Activated gamma-delta T cell (primary cell): ENCODE data around the gene RHBG.
A peak's percentile ranks its signal among the peaks of the same experiment; 100 is the strongest.

Experiments
- DNase-seq: peaks from one replicate; lab custom pipeline; 2025; lab: John Stamatoyannopoulos, UW

RHBG gene

DNA sequence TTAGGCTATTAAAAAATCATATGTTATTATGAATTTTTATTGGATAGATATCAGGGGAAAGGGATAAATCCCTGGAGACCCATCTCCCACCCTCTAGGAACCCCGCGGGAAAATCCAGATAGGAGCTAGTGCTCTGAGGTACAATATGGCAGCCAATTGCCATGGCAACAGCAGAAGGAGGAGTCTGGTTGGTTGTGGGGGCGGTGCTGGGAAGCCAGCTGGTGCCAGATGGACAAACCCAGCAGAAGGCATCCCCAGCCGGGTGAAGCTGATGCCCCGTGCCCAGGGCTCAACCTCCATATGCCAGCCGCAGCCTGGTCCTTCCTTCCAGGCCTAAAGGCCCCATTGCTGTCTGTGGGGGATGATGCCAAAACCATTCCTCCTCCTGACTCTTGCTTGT is 38.3 kb downstream of the RHBG start:
- DNase-seq = no peak

- no peak for DNase-seq
Measured at GRCh38 chr1:156407760-156408159, 38.7 kb downstream of the RHBG start.

- DNase-seq = no peak
Measured at GRCh38 chr1:156409439-156409838, 40.4 kb downstream of the RHBG start.

GRCh38 chr1:156410238-156410637 is 41.2 kb downstream of the RHBG start:
- no peak for DNase-seq

GRCh38 chr1:156410740-156411139 is 41.7 kb downstream of the RHBG start:
- no peak for DNase-seq

DNA sequence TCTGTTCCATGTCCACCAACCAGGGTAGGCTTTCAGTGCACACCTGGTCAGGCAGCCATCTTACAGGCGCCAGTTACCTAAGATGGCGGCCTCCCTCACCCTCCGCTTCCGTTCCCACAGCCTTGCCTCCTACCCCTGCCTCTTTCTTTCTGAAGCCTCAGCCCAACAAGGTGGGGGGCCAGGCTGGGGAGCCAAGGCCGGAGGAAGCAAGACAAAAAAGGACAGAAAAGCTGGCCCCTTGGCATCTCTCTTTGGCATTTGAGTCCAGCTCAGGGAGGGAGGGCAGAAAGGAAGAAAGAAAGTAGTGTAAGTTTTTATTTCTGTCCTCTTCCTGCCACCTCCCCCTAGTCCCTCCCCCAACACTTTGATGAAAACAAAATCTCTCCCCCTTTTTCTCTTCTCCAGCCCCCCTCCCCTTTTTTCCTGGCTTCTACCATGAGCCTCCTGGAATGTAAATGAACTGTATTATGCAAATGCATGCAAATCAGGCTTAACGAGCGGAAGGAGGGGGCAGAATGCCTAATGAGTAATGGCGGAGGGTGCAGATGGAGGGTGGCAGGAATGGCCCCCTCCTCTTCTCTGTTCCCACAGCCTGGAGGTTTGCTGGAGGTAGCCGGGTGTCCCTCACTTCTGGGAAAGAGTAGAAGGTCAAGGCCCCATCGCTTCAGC is 43.8 kb downstream of the RHBG start:
- no peak for DNase-seq

GRCh38 chr1:156413391-156414246 is 44.6 kb downstream of the RHBG start:
- DNase-seq = no peak

GRCh38 chr1:156414461-156415064 is 45.6 kb downstream of the RHBG start:
- no peak for DNase-seq

- DNase-seq = no peak
Measured at GRCh38 chr1:156416993-156417392, 48.0 kb downstream of the RHBG start.

- no peak for DNase-seq
Measured at GRCh38 chr1:156417401-156418020, 48.5 kb downstream of the RHBG start.

DNA sequence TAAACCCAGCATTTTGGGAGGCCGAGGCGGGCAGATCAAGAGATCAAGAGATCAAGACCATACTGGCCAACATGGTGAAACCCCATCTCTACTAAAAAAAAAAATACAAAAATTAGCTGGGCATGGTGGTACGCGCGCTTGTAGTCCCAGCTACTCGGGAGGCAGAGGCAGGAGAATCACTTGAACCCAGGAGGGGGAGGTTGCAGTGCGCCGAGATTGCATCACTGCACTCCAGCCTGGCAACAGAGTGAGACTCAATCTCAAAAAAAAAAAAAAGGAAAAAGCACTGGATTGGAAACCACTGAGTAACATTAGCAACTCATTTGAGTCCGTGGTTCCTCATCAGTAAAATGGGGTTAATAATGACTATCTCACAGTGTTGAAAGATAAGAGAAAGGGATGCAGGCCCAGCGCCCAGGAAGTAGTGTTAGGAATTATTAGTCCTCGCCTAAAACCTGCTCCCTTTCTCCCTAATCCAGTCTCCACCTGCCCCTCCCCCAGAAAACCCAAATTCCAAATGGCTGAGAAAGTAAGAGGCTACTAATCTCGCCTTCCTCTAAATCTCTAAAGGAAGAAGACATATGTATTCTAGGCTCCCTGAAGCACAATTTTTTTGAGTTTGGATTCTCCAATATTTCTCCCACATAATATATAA is 49.5 kb downstream of the RHBG start:
- no peak for DNase-seq

DNA sequence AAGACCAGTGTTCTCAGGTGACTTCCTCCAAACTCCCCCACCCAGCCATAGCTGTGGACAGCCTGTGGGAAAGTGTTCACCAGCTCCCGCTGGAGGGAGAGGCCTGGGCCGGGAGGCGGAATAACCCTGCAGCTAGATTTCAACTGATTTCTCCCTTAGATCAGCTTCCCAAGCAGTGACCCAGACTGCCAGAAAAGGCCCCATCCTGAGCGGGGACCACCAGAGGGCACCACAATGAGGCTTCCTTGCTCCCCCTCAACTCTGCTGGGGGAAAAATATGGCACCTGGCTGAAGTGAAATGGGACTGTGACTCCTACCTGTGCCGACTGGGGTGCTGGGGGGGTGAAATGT is 50.8 kb downstream of the RHBG start:
- DNase-seq = no peak

- DNase-seq = peak; percentile 38
Measured at GRCh38 chr1:156420205-156421061, 51.4 kb downstream of the RHBG start.

GRCh38 chr1:156421062-156421938 is 52.3 kb downstream of the RHBG start:
- DNase-seq = peak; percentile 57

DNA sequence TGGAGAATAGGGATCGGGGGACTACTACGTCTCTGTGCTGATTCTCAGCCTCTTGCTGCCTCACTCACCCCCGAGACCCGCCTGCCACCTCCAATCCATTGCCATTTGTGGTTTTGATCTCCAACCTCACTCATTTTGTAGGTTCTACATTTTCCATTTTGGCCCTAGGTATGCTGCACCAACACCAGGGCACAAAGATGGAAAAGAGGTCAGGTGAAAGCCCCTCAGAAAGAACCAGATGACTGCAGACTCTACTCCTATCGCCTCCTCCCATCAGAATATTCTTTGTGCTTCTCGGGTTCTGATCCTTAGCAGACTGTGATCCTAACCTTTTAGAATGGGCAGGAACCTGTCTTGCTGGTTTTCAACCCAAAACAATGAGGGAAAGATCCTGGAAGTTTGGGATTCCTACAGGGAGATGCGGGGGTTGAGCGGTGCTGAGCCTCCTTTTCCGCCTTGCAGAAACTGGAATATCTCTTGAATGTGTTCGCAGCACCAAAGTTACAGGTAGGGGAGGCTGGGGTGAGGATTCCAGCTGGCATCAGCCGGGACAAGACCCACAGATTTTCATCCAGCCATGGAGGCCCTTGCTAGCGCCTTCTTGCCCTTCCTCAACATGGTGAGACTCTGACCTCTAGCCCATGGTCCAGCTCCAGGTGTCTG is 53.1 kb downstream of the RHBG start:
- no peak for DNase-seq

- DNase-seq = no peak
Measured at GRCh38 chr1:156422602-156423091, 53.6 kb downstream of the RHBG start.

DNA sequence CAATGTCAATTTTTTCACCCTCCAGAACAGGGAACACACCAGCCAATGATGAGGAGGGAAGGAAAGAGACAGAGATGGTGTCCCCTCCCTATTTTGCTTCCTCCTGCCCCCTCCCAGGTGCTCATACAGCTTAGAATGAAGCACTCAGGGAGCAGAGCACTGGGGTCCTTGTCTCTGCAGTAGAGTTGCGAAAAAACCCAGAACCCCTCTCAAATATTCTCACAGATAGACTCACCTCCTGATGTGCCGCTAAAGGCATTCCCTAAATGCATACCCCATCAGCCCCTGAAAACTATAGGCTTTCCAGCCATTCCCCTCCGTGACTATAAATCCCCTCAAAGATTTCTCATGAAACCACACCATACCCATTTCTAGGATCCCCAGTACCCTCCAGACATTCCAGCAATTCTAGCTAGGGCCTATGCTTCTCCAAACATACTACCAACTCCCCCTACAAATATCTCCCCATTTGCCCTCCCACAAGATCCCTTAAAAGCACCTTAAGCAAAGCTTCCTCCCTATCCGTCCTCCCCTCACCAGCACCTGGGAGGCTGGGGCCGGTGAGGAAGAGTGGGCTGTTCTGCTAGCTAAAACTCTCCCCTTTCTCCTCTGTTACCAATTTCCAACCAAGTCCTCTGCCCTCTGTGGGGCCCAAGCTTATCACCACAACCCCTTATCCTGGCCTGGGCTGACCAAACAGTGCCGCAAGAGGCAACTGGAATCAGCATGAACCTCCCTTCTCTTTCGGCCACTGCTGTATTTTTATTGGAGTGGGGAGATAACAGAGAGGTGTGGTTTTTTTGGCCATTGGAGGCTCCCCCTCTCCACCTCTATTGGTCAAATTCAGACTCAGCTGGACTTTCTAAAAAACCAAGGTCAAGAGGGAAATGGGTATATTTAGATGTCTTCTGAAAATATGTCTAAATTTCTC is 54.7 kb downstream of the RHBG start:
- DNase-seq = no peak

DNA sequence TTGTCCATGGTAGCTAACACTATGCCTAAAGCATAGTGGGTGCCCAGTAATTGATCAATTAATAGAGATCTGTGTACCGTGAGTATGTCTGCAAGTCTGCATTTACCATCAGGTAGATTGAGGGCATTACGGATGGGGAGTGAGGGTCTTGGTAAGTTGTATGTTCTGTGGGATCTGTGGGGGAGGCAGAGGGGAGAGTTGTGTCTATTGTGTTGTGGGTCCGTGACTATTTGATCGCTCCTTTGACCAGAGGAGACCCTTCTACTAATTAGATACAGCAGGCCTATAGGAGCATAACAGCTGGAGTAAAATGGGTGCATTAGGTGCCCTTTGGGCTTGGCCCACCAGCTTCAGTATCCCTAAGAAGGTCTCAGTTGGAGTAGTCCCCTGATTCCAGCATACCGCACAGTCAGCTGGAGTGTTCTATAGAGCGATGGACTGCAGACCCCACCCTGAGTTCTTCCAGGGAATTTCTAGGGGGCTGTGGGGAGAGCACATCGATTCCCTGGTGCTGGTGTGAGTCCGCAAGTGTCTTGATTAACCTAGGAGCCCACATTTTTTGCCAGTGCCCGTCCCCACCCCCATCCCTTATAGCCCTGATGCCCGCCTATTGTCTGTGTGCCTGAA is 55.9 kb downstream of the RHBG start:
- no peak for DNase-seq
